Measurements from ENCODE around the gene RPRD2.
A peak's percentile ranks its signal among the peaks of the same experiment; 100 is the strongest.

The RPRD2 gene

GRCh38 chr1:150479927-150480352 is 116.0 kb downstream of the RPRD2 start:
- H3K9ac ChIP-seq, result no peak overlapping the region
- H3K4me2 ChIP-seq, result no peak overlapping the region
- H3K27ac ChIP-seq, result no peak overlapping the region
- peaks cover 0 to 7% (median 0%) of the 10 kb centered on the region in 11 experiments; a peak in 5 of 22 replicates for H3K36me3 ChIP-seq
- no peaks in the 10 kb centered on the region for H3K9me3 ChIP-seq (replicated peaks in 1 of 11)
- H3K27me3 ChIP-seq, result no peaks in the 10 kb centered on the region
- TF ChIP-seq Cebpa-rat (IDR thresholded peaks at IDR 0.05), result no peak
- H3K4me1 ChIP-seq, result peaks cover 0 to 3% (median 0%) of the 10 kb centered on the region in 10 experiments; a peak in 1 of 20 replicates
- H3K4me3 ChIP-seq, result no peak overlapping the region
- H4K20me1 ChIP-seq, result peaks cover 0 to 9% (median 0%) of the 10 kb centered on the region in 11 experiments; a peak in 2 of 22 replicates

- Histone ChIP-seq H3K9me3 (replicated peaks in 1 of 11) (no peaks in the 10 kb centered on the region), H3K9ac (no peak overlapping the region), H3K27me3 (no peaks in the 10 kb centered on the region), H3K4me2 (no peak overlapping the region), H3K36me3 (peaks cover 0 to 8% (median 6%) of the 10 kb centered on the region in 11 experiments; a peak in 11 of 22 replicates), H4K20me1 (no peaks in the 10 kb centered on the region), H3K4me3 (no peak overlapping the region), H3K4me1 (peaks cover 12 to 26% (median 16%) of the 10 kb centered on the region in 10 experiments), H3K27ac (no peak overlapping the region)
- no peak for TF ChIP-seq Cebpa-rat (IDR thresholded peaks at IDR 0.05)
Observed at GRCh38 chr1:150484431-150484830, 120.5 kb downstream of the RPRD2 start.

- no peak overlapping the region for H3K27ac ChIP-seq
- H3K4me3 ChIP-seq, result no peak overlapping the region
- no peaks in the 10 kb centered on the region for H3K27me3 ChIP-seq
- peak overlapping the region in 1 of 11 experiments; percentile 3; a peak in 2 of 22 replicates for H3K4me2 ChIP-seq
- H3K9ac ChIP-seq, result no peak overlapping the region; a peak in 1 of 22 replicates
- H4K20me1 ChIP-seq, result no peaks in the 10 kb centered on the region
- no peaks in the 10 kb centered on the region for H3K9me3 ChIP-seq (replicated peaks in 1 of 11)
- peaks cover 12 to 26% (median 16%) of the 10 kb centered on the region in 10 experiments for H3K4me1 ChIP-seq
- peaks cover 3 to 13% (median 9%) of the 10 kb centered on the region in 11 experiments; a peak in 12 of 22 replicates for H3K36me3 ChIP-seq
- no peak for TF ChIP-seq Cebpa-rat (IDR thresholded peaks at IDR 0.05)
Observed at GRCh38 chr1:150484861-150485260, 120.9 kb downstream of the RPRD2 start.

GRCh38 chr1:150486966-150487762 is 123.2 kb downstream of the RPRD2 start, which contains the start of gene TARS2:
TSS of gene TARS2 (plus strand) at chr1:150487419. CDS start at chr1:150487451, 32 bp downstream.
- Histone ChIP-seq H3K4me3 (peak within 1 kb of the TSS; percentile 69 to 87 (median 77)), H3K4me2 (peak within 1 kb of the TSS; percentile 85 to 100 (median 94)), H3K4me1 (peaks cover 12 to 26% (median 16%) of the 10 kb centered on the region in 10 experiments), H3K27ac (peak within 1 kb of the TSS; percentile 77 to 94 (median 88)), H4K20me1 (no peaks in the 10 kb centered on the region), H3K9ac (peak within 1 kb of the TSS; percentile 82 to 92 (median 89)), H3K9me3 (replicated peaks in 1 of 11) (no peaks in the 10 kb centered on the region), H3K27me3 (no peaks in the 10 kb centered on the region), H3K36me3 (peaks cover 24 to 36% (median 31%) of the 10 kb centered on the region in 11 experiments)
- TF ChIP-seq Cebpa-rat (IDR thresholded peaks at IDR 0.05), result no peak

- Histone ChIP-seq H4K20me1 (no peaks in the 10 kb centered on the region), H3K4me2 (peak overlapping the region; percentile 85 to 100 (median 94)), H3K9ac (peak overlapping the region; percentile 82 to 92 (median 89)), H3K9me3 (replicated peaks in 1 of 11) (no peaks in the 10 kb centered on the region), H3K27me3 (no peaks in the 10 kb centered on the region), H3K4me1 (peaks cover 12 to 26% (median 16%) of the 10 kb centered on the region in 10 experiments), H3K4me3 (peak overlapping the region; percentile 69 to 87 (median 77)), H3K27ac (peak overlapping the region; percentile 60 to 94 (median 88)), H3K36me3 (peaks cover 30 to 41% (median 36%) of the 10 kb centered on the region in 11 experiments)
- TF ChIP-seq Cebpa-rat (IDR thresholded peaks at IDR 0.05), result no peak
Observed at GRCh38 chr1:150487763-150488115, 123.8 kb downstream of the RPRD2 start.

GRCh38 chr1:150493175-150493574 is 129.2 kb downstream of the RPRD2 start:
- Histone ChIP-seq H4K20me1 (no peaks in the 10 kb centered on the region), H3K4me1 (peaks cover 7 to 21% (median 14%) of the 10 kb centered on the region in 10 experiments), H3K9ac (no peak overlapping the region), H3K27me3 (no peaks in the 10 kb centered on the region), H3K9me3 (replicated peaks in 1 of 11) (no peaks in the 10 kb centered on the region), H3K36me3 (peaks cover 48 to 87% (median 73%) of the 10 kb centered on the region in 11 experiments), H3K27ac (no peak overlapping the region), H3K4me2 (no peak overlapping the region), H3K4me3 (no peak overlapping the region)
- no peak for TF ChIP-seq Cebpa-rat (IDR thresholded peaks at IDR 0.05)

- Histone ChIP-seq H3K9me3 (replicated peaks in 1 of 11) (no peaks in the 10 kb centered on the region), H3K4me1 (peaks cover 0 to 23% (median 14%) of the 10 kb centered on the region in 10 experiments; a peak in 18 of 20 replicates), H3K36me3 (peaks cover 39 to 91% (median 72%) of the 10 kb centered on the region in 11 experiments), H3K27ac (peak overlapping the region in 10 of 11 experiments; percentile 27 to 84 (median 77); a peak in 18 of 22 replicates), H3K4me2 (peak overlapping the region in 10 of 11 experiments; percentile 10 to 91 (median 80); a peak in 18 of 22 replicates), H3K27me3 (no peaks in the 10 kb centered on the region), H4K20me1 (no peaks in the 10 kb centered on the region), H3K4me3 (peak overlapping the region in 5 of 10 experiments; percentile 11 to 29 (median 22); a peak in 4 of 20 replicates), H3K9ac (peak overlapping the region in 9 of 11 experiments; percentile 15 to 73 (median 60); a peak in 17 of 22 replicates)
- no peak for TF ChIP-seq Cebpa-rat (IDR thresholded peaks at IDR 0.05)
Observed at GRCh38 chr1:150498342-150498741, 134.4 kb downstream of the RPRD2 start.

GRCh38 chr1:150505431-150505830 is 141.5 kb downstream of the RPRD2 start:
- no peak for TF ChIP-seq Cebpa-rat (IDR thresholded peaks at IDR 0.05)
- Histone ChIP-seq H4K20me1 (peaks cover 0 to 4% (median 0%) of the 10 kb centered on the region in 11 experiments; a peak in 2 of 22 replicates), H3K9ac (peak overlapping the region in 1 of 11 experiments; percentile 2; a peak in 1 of 22 replicates), H3K9me3 (replicated peaks in 1 of 11) (no peaks in the 10 kb centered on the region), H3K4me1 (peaks cover 32 to 44% (median 40%) of the 10 kb centered on the region in 10 experiments), H3K27ac (0 out of 22 replicates have a peak overlapping the region, but pooled peaks of 1 of the 11 experiments have one; percentile 1), H3K4me3 (no peak overlapping the region), H3K4me2 (no peak overlapping the region), H3K36me3 (peaks cover 38 to 73% (median 63%) of the 10 kb centered on the region in 11 experiments), H3K27me3 (no peaks in the 10 kb centered on the region)
